OCI-LY1 (cell line): ENCODE measurements around the gene SMYD3.

Experiments
- H2AFZ ChIP-seq: fragments of 200-600 bp; sonication (generic), shearing (Covaris generic); 2 replicates; pipeline ENCODE4 v1.6.0; 2014; ENCODE audit warnings: antibody characterized with exemption, mild to moderate bottlenecking, low read length
- H3F3A ChIP-seq: fragments of 200-600 bp; sonication (generic), shearing (Covaris generic); 2 replicates; pipeline ENCODE4 v1.6.0; 2014; ENCODE audit warnings: mild to moderate bottlenecking, antibody characterized with exemption, low read length, moderate library complexity; ENCODE audit not compliant: insufficient read depth
- H3K27ac ChIP-seq: fragments of 200-600 bp; sonication (generic); 2 replicates; pipeline ENCODE4 v1.5.1; 2014; ENCODE audit warnings: low read length, mixed run types, mild to moderate bottlenecking, low read depth; ENCODE audit not compliant: poor library complexity, severe bottlenecking
- H3K27me3 ChIP-seq: fragments of 200-600 bp; sonication (generic); 2 replicates; pipeline ENCODE4 v1.6.0; 2014; ENCODE audit warnings: antibody characterized with exemption, mild to moderate bottlenecking, low read length, moderate library complexity; ENCODE audit not compliant: insufficient read depth
- H3K36me3 ChIP-seq: fragments of 200-600 bp; sonication (generic); 2 replicates; pipeline ENCODE4 v1.6.1; 2014; ENCODE audit warnings: mild to moderate bottlenecking, antibody characterized with exemption, low read length, moderate library complexity, mixed read lengths; ENCODE audit not compliant: insufficient read depth
- H3K4me1 ChIP-seq: fragments of 200-600 bp; sonication (generic); 2 replicates; pipeline ENCODE4 v1.5.1; 2014; ENCODE audit warnings: mild to moderate bottlenecking, low read length, moderate library complexity; ENCODE audit not compliant: insufficient read depth, severe bottlenecking
- H3K4me2 ChIP-seq: fragments of 200-600 bp; sonication (generic), shearing (Covaris generic); 2 replicates; pipeline ENCODE4 v1.6.1; 2014; ENCODE audit warnings: low read length
- H3K4me3 ChIP-seq: fragments of 200-600 bp; sonication (generic); 2 replicates; pipeline ENCODE4 v1.5.1; 2014; ENCODE audit warnings: low read length, low read depth, mild to moderate bottlenecking, mixed read lengths; ENCODE audit not compliant: poor library complexity, severe bottlenecking
- H3K79me2 ChIP-seq: fragments of 200-600 bp; shearing (Covaris generic); 2 replicates; pipeline ENCODE4 v1.6.1; 2016; ENCODE audit warnings: mixed run types, low read length, mixed read lengths; ENCODE audit not compliant: insufficient read depth
- H3K9ac ChIP-seq: fragments of 200-600 bp; sonication (generic), shearing (Covaris generic); 2 replicates; pipeline ENCODE4 v1.6.1; 2014; ENCODE audit warnings: mild to moderate bottlenecking, low read length, mixed read lengths
- H3K9me2 ChIP-seq: fragments of 200-600 bp; sonication (generic), shearing (Covaris generic); 2 replicates; pipeline ENCODE4 v1.6.1; 2014; ENCODE audit warnings: low read depth, mild to moderate bottlenecking, low read length, mixed read lengths
- H3K9me3 ChIP-seq: fragments of 200-600 bp; shearing (Covaris generic); 2 replicates; pipeline ENCODE4 v1.6.1; 2014; ENCODE audit warnings: low read length, mixed read lengths
- H4K20me1 ChIP-seq: fragments of 200-600 bp; sonication (generic), shearing (Covaris generic); 2 replicates; pipeline ENCODE4 v1.6.0; 2016; ENCODE audit warnings: mild to moderate bottlenecking, low read length; ENCODE audit not compliant: insufficient read depth
- EZH2 ChIP-seq: fragments of 200-600 bp; sonication (generic), shearing (Covaris generic); IDR thresholded peaks from 2 replicates; pipeline ENCODE4 v1.8.0; 2017; ENCODE audit warnings: borderline replicate concordance, mixed run types, mild to moderate bottlenecking, antibody characterized with exemption, low read length, moderate library complexity, mixed read lengths
- TF ChIP-seq, protein P1 (sequence below): fragments of 200-600 bp; sonication (generic), shearing (Covaris generic); IDR thresholded peaks from 2 replicates; pipeline ENCODE4 v1.5.1; 2017; ENCODE audit warnings: mild to moderate bottlenecking, antibody characterized with exemption, low read length, moderate library complexity, mixed read lengths

Gene SMYD3

DNA sequence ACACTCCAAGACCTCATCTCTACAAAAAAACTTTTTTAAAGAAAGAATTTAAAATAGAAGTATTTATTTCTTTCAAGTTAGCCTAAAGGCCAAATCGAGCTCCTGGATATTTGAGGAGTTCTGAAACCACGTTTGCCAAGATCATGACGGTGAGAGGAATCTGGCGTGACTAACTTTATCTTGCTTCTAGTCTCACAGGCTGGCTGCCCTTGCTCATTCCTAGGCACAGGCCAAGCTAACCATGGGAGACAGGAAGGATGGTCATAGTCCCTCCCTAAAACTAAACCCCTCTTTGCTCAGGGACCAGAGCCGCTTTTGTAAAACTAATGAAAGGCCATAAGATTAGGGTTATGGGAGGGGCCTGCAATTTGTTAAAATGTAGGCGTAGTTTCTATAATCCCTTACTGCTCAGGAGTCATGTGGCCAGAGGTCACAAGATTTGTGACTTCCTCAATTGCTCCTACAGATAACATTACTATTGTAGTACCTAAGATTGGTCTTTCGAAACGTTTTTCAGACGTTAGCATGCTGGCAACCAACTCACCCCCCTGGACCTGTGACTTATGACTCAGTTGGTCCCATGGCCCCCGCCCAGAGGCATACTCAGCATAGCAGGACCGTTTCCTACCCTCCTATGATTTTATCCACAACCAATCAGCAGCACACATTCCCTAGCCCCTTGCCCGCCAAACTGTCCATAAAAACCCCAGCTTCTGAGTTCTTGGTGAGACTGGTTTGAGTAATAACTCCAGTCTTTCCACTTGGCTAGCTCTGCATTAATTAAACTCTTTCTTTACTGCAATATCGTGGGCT is 425.0 kb downstream of the SMYD3 start:
- Histone ChIP-seq H3K36me3 (no peaks in the 10 kb centered on the region), H3K27me3 (no peaks in the 10 kb centered on the region), H3K79me2 (no peaks in the 10 kb centered on the region), H3F3A (no peaks in the 10 kb centered on the region), H3K9me2 (no peaks in the 10 kb centered on the region), H3K27ac (no peak overlapping the region), H4K20me1 (no peaks in the 10 kb centered on the region), H3K4me1 (no peaks in the 10 kb centered on the region), H3K9me3 (peaks cover 3% of the 10 kb centered on the region; the same call in 1 of the 2 replicates), H2AFZ (no peak overlapping the region), H3K4me3 (no peak overlapping the region), H3K9ac (no peak overlapping the region), H3K4me2 (no peak overlapping the region)
- TF ChIP-seq, protein P1, sequence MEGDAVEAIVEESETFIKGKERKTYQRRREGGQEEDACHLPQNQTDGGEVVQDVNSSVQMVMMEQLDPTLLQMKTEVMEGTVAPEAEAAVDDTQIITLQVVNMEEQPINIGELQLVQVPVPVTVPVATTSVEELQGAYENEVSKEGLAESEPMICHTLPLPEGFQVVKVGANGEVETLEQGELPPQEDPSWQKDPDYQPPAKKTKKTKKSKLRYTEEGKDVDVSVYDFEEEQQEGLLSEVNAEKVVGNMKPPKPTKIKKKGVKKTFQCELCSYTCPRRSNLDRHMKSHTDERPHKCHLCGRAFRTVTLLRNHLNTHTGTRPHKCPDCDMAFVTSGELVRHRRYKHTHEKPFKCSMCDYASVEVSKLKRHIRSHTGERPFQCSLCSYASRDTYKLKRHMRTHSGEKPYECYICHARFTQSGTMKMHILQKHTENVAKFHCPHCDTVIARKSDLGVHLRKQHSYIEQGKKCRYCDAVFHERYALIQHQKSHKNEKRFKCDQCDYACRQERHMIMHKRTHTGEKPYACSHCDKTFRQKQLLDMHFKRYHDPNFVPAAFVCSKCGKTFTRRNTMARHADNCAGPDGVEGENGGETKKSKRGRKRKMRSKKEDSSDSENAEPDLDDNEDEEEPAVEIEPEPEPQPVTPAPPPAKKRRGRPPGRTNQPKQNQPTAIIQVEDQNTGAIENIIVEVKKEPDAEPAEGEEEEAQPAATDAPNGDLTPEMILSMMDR = no peak
- TF ChIP-seq EZH2 = no peak

DNA sequence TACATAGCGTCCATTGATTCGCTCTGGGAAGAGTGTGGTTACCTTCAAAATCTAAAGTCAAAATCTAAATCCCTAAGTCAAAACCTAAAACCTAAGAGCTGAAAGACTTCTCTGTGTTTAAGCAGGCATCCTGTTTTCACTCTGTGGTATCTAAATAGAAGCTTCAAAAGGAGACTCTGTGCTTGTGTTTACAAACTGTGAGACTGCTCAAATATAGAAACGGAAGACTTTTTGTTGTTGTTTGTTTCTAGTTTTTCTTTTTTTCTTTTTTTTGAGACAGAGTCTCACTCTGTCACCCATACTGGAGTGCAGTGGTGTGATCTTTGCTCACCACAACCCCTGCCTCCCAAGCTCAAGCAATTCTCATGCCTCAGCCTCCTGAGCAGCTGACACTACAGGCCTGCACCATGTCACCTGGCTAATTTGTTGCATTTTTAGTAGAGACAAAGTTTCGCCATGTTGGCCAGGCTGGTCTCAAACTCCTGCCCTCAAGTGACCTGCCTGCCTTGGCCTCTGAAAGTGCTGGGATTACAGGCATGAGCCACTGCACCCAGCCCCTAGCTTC is 425.9 kb downstream of the SMYD3 start:
- Histone ChIP-seq H3K79me2 (no peaks in the 10 kb centered on the region), H4K20me1 (no peaks in the 10 kb centered on the region), H3K27ac (no peak overlapping the region), H3K36me3 (no peaks in the 10 kb centered on the region), H3K9ac (no peak overlapping the region), H3K27me3 (no peaks in the 10 kb centered on the region), H3K4me2 (no peak overlapping the region), H3K9me2 (no peaks in the 10 kb centered on the region), H2AFZ (no peak overlapping the region), H3K4me1 (no peaks in the 10 kb centered on the region), H3K9me3 (peaks cover 3% of the 10 kb centered on the region; the same call in 1 of the 2 replicates), H3K4me3 (no peak overlapping the region), H3F3A (no peaks in the 10 kb centered on the region)
- TF ChIP-seq, protein P1 = no peak
- TF ChIP-seq EZH2 = no peak

DNA sequence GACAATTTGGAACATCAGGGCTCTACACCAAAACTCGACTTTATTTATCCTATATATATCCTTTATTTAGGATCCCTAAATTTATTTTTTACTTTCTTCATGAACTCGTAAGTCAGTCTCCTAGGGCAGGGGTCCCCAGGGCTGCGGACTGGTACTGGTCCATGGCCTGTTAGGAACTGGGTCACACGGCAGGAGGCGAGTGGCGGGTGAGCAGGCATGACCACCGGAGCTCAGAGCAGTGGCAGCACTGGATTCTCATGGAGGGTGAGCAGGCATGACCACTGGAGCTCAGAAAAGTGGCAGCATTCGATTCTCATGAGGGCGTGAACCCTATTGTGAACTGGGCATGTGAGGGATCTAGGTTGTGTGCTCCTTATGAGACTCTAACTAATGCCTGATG is 427.0 kb downstream of the SMYD3 start:
- Histone ChIP-seq H3K36me3 (no peaks in the 10 kb centered on the region), H2AFZ (no peak overlapping the region)
- TF ChIP-seq, protein P1 = no peak
- no peak for TF ChIP-seq EZH2

More for the DNA sequence above, 427.0 kb downstream of the SMYD3 start:
- Histone ChIP-seq H3K4me1 (no peaks in the 10 kb centered on the region), H3K27me3 (no peaks in the 10 kb centered on the region), H3K9ac (no peak overlapping the region), H3K4me2 (no peak overlapping the region), H3K79me2 (no peaks in the 10 kb centered on the region), H3F3A (no peaks in the 10 kb centered on the region), H3K4me3 (no peak overlapping the region), H3K27ac (no peak overlapping the region), H3K9me2 (no peaks in the 10 kb centered on the region), H4K20me1 (no peaks in the 10 kb centered on the region), H3K9me3 (peaks cover 3% of the 10 kb centered on the region; the same call in 1 of the 2 replicates)
